Natural killer cell (primary cell): ENCODE results near the gene FUT9. TPM values are rescaled to one million over a fixed set of nuclear protein-coding genes. Genes with fewer than 3 reads are reported as not detected.

Experiments used
- ATAC-seq, 3 donors: fragments of 150-1000 bp in 2 of 3; fragments of 200-7000 bp in 1 of 3; cut with Tn5 transposase; 1 replicate in 1 of 3; 2 replicates in 2 of 3; pipeline ENCODE4 v1.10.0; 2021; ENCODE audit warnings: mild to moderate bottlenecking in 2 of 3, moderate library complexity in 2 of 3
- DNase-seq, 2 donors: peaks; one replicate each; pipeline versions ENCODE4 v3.0.0 to v3.0.0-alpha.2; 2013 to 2021; ENCODE audit warnings: mixed read lengths in 1 of 2
- H3K27ac ChIP-seq: one replicate; pipeline ENCODE4 v1.5.1; 2013; ENCODE audit warnings: mild to moderate bottlenecking, low read length
- H3K27me3 ChIP-seq: one replicate; pipeline ENCODE4 v1.6.1; 2013; ENCODE audit warnings: low read length; ENCODE audit not compliant: control insufficient read depth, insufficient read depth
- H3K36me3 ChIP-seq: one replicate; pipeline ENCODE4 v1.6.1; 2013; ENCODE audit warnings: low read length; ENCODE audit not compliant: control insufficient read depth, insufficient read depth
- H3K4me1 ChIP-seq: one replicate; pipeline ENCODE4 v1.6.1; 2013; ENCODE audit warnings: low read length; ENCODE audit not compliant: control insufficient read depth, insufficient read depth
- H3K4me3 ChIP-seq: one replicate; pipeline ENCODE4 v1.5.1; 2013; ENCODE audit warnings: low read length
- H3K9me3 ChIP-seq: one replicate; pipeline ENCODE4 v1.6.1; 2013; ENCODE audit warnings: low read length; ENCODE audit not compliant: control insufficient read depth, insufficient read depth
- H3K27ac Mint-ChIP-seq, 2 donors: one replicate each; pipeline ENCODE4 v1.8.0; 2022; ENCODE audit warnings: mild to moderate bottlenecking in 2 of 2, mixed read lengths in 2 of 2, moderate library complexity in 1 of 2
- H3K27me3 Mint-ChIP-seq, 2 donors: one replicate each; pipeline ENCODE4 v1.8.0; 2022; ENCODE audit warnings: low read depth in 2 of 2, mixed read lengths in 2 of 2
- H3K36me3 Mint-ChIP-seq: one replicate; pipeline ENCODE4 v1.8.0; 2022; ENCODE audit warnings: mixed read lengths
- H3K4me1 Mint-ChIP-seq, 2 donors: one replicate each; pipeline ENCODE4 v1.8.0; 2022; ENCODE audit warnings: mixed read lengths in 2 of 2
- H3K4me3 Mint-ChIP-seq: one replicate; pipeline ENCODE4 v1.8.0; 2022; ENCODE audit warnings: mild to moderate bottlenecking, moderate library complexity, mixed read lengths
- H3K9me3 Mint-ChIP-seq, 2 donors: one replicate each; pipeline ENCODE4 v1.8.0; 2022; ENCODE audit warnings: mixed read lengths in 2 of 2
- WGBS: methylation state at CpG from one replicate; pipeline ENCODE4 v1.1.7; 2013; ENCODE audit warnings: missing lambda C conversion rate; ENCODE audit not compliant: insufficient coverage; 5-methylcytosine and 5-hydroxymethylcytosine counted together
- intact Hi-C: fragments of 100-400 bp; cut with micrococcal nuclease; formaldehyde crosslinking; loops from one replicate; pipeline ENCODE4 v1.14.2; 2022
- total RNA-seq, 4 donors: library from RNA; stranded (reverse); fragments of 120-200 nt in 1 of 4; gene quantifications; one replicate each; pipeline versions ENCODE4 v1.2.3 to v1.2.4, GENCODE V29; 2013 to 2022
- TF ChIP-seq, protein P1 (sequence below): fragments of 200-600 bp; IDR thresholded peaks from one replicate; pipeline ENCODE4 v1.8.0; 2022; ENCODE audit warnings: antibody characterized with exemption

FUT9 gene
- total RNA-seq, 3 donors from 2014 or later (not counting 1 experiment from before 2014, with no cell fraction given) = not detected

DNA sequence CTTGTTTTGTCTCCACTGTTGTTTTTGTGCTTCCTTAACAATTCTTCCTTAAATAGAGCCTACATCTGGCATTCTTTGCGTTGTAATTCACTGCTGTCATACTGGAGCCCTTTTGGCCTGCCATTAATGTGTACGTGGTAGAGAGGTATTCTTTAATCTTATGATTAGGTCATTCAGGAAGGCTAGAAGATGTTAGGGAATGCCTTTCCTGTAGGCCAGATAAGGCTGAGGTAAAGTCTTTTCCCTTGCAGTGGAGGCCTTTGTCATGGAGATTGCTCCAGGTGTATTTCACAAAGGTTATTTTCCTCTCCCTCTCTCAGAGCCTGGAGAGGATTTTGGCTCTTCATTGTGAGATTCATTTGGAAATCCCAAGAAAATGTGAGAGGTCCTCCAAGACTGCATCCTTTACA lies 146.9 kb downstream of the FUT9 start:
- TF ChIP-seq, protein P1, sequence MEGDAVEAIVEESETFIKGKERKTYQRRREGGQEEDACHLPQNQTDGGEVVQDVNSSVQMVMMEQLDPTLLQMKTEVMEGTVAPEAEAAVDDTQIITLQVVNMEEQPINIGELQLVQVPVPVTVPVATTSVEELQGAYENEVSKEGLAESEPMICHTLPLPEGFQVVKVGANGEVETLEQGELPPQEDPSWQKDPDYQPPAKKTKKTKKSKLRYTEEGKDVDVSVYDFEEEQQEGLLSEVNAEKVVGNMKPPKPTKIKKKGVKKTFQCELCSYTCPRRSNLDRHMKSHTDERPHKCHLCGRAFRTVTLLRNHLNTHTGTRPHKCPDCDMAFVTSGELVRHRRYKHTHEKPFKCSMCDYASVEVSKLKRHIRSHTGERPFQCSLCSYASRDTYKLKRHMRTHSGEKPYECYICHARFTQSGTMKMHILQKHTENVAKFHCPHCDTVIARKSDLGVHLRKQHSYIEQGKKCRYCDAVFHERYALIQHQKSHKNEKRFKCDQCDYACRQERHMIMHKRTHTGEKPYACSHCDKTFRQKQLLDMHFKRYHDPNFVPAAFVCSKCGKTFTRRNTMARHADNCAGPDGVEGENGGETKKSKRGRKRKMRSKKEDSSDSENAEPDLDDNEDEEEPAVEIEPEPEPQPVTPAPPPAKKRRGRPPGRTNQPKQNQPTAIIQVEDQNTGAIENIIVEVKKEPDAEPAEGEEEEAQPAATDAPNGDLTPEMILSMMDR = no peak
- H3K4me1 ChIP-seq = no peaks in the 10 kb centered on the region
- no peak overlapping the region for H3K27ac Mint-ChIP-seq
- H3K27me3 ChIP-seq = no peaks in the 10 kb centered on the region
- H3K4me1 Mint-ChIP-seq = no peaks in the 10 kb centered on the region
- no peak for DNase-seq
- H3K4me3 ChIP-seq = no peak overlapping the region
- H3K9me3 ChIP-seq = no peaks in the 10 kb centered on the region
- H3K4me3 Mint-ChIP-seq = no peak overlapping the region
- H3K27me3 Mint-ChIP-seq = no peaks in the 10 kb centered on the region
- H3K36me3 ChIP-seq = no peaks in the 10 kb centered on the region
- H3K36me3 Mint-ChIP-seq = no peaks in the 10 kb centered on the region
- H3K9me3 Mint-ChIP-seq = peaks cover 2 to 3% of the 10 kb centered on the region in 2 donors
- no peak for ATAC-seq
- WGBS = 30% methylated on average over 2 of the region's 2 CpGs
- intact Hi-C loops = no loop called here
- no peak overlapping the region for H3K27ac ChIP-seq

DNA sequence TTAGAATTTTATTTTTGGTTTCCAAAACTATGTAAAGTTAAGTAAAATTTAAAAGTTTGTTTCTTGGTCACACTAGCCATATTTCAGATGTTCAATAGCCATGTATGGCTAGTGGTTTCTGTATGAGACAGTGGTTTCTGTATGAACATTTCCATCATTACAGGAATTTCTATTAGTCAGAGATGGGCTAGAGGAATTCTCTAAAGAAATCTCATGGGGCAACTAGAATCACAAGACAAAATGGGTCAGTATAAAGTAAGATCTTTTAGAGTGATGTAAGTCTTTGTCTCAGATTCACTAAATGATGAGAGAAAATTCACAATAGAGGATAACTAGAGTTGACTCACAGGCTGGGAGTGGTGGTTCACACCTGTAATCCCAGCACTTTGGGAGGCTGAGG lies 149.0 kb downstream of the FUT9 start:
- H3K4me3 ChIP-seq = no peak overlapping the region
- no peaks in the 10 kb centered on the region for H3K27me3 ChIP-seq
- intact Hi-C loops = no loop called here
- Mint-ChIP-seq H3K4me3 (no peak overlapping the region), H3K27ac (no peak overlapping the region), H3K27me3 (no peaks in the 10 kb centered on the region), H3K9me3 (peaks cover 5 to 9% of the 10 kb centered on the region in 2 donors), H3K36me3 (no peaks in the 10 kb centered on the region), H3K4me1 (no peaks in the 10 kb centered on the region)
- H3K36me3 ChIP-seq = no peaks in the 10 kb centered on the region
- H3K9me3 ChIP-seq = no peaks in the 10 kb centered on the region
- TF ChIP-seq, protein P1 = no peak
- no peaks in the 10 kb centered on the region for H3K4me1 ChIP-seq
- ATAC-seq = no peak
- no peak overlapping the region for H3K27ac ChIP-seq
- DNase-seq = no peak

DNA sequence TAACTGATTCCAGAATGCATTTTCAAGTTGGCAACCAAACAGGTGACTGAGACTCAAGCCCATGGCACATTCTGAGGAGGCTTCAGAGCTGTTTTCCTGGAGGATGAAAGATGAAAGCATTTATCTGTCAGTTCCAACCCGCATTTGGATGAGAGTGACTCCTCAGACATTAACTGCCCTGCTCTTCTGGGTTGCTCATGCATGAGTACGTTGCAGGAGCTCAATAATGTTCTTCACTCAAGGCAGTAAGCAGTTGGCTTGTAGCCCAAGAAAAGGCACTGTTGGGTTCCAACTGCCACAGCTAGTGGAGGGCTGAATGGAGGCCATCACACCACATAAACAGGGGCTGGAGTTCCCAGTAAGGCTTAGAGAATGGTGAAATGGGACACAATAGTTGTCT lies 155.3 kb downstream of the FUT9 start:
- no peak overlapping the region for H3K27ac ChIP-seq
- no peaks in the 10 kb centered on the region for H3K9me3 ChIP-seq
- H3K36me3 ChIP-seq = no peaks in the 10 kb centered on the region
- peaks cover 7 to 11% of the 10 kb centered on the region in 2 donors for H3K9me3 Mint-ChIP-seq
- H3K27me3 ChIP-seq = no peaks in the 10 kb centered on the region
- no peaks in the 10 kb centered on the region for H3K36me3 Mint-ChIP-seq
- H3K4me1 Mint-ChIP-seq = no peaks in the 10 kb centered on the region
- ATAC-seq (no peak), DNase-seq (no peak)
- 74% methylated on average over 2 of the region's 2 CpGs for WGBS
- no peak overlapping the region for H3K27ac Mint-ChIP-seq
- no peak overlapping the region for H3K4me3 Mint-ChIP-seq
- no peak overlapping the region for H3K4me3 ChIP-seq
- intact Hi-C loops = no loop called here
- TF ChIP-seq, protein P1 = no peak
- no peaks in the 10 kb centered on the region for H3K27me3 Mint-ChIP-seq
- no peaks in the 10 kb centered on the region for H3K4me1 ChIP-seq

DNA sequence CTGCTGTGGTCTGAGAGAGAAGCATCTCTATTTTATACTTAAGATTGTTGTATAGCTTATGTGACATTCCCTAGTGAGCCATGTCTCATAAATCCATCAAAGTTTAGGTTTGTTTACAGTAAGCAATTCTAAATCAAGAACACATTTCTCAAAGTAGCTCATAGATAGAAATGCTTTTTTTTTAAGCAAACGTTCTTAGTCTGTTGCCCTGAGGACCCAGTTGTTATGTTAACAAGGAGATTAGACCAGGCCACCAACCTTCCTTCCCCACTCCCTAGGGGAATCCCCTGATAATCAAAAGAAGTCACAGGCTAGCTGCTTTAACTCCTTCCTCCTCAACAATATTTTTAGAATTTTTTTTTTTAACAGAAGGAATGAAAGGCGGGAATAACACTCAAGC lies 169.0 kb downstream of the FUT9 start:
- no peaks in the 10 kb centered on the region for H3K4me1 Mint-ChIP-seq
- 8% methylated on average over 1 of the region's 2 CpGs for WGBS
- Histone ChIP-seq H3K27me3 (no peaks in the 10 kb centered on the region), H3K4me3 (no peak overlapping the region), H3K4me1 (no peaks in the 10 kb centered on the region), H3K9me3 (no peaks in the 10 kb centered on the region), H3K36me3 (no peaks in the 10 kb centered on the region), H3K27ac (no peak overlapping the region)
- no peak overlapping the region for H3K27ac Mint-ChIP-seq
- no peak for DNase-seq
- no peaks in the 10 kb centered on the region for H3K36me3 Mint-ChIP-seq
- no peak overlapping the region for H3K4me3 Mint-ChIP-seq
- intact Hi-C loops = no loop called here
- H3K9me3 Mint-ChIP-seq = peaks cover 10 to 16% of the 10 kb centered on the region in 2 donors
- TF ChIP-seq, protein P1 = no peak
- no peak for ATAC-seq
- H3K27me3 Mint-ChIP-seq = no peaks in the 10 kb centered on the region
